GM13977 (cell line): ENCODE measurements around the gene LYSMD2.

Experiments used
- DNase-seq: peaks from one replicate; pipeline ENCODE4 v3.0.0; 2012; ENCODE audit warnings: low spot score
- in situ Hi-C: fragments of 300-500 bp; cut with MboI; formaldehyde crosslinking; loops from one replicate; pipeline ENCODE4 v1.12.0; 2022; ENCODE audit warnings: low sequenced_read_pairs, low pct_unique_long_range_greater_than_20kb, mixed read lengths, inconsistent platforms; ENCODE audit not compliant: unreplicated experiment
- TF ChIP-seq, protein P1 (sequence below): IDR thresholded peaks from 2 replicates; pipeline ENCODE4 v1.5.1; 2012; ENCODE audit warnings: mild to moderate bottlenecking, control low read depth; ENCODE audit not compliant: insufficient read depth; ENCODE audit errors: extremely low read depth, missing control alignments

LYSMD2 gene

DNA sequence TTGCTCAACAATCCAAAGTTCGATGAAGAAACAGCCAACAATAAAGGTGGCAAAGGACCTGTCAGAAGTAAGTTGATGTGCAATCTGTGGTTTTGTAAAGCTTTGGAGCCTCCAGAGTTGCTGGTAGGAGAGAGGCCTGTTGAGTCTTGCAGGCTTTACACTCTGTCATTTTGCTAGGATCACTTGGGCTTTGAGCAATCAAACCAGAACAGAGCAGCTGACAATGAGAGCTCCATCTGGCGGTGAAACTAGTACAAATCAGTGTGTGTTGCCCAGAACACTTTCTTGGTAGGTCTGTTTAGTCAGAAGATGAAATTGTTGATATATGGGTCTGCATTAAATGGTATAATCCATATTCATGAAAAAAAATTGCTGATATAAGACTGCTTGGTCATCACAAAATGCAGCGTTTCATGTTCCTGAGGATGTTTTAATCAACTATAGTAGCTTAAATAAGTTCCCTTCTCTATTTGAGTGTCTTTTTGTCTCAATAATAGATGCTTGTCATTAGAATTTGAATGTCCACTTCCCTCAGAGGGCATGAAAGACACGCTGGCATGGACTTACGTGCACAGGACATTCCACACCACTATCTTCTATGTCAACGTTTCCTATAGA lies 39.6 kb upstream of the LYSMD2 start:
- in situ Hi-C loops, result no loop called here
- peak; percentile 75 for DNase-seq
- TF ChIP-seq, protein P1, sequence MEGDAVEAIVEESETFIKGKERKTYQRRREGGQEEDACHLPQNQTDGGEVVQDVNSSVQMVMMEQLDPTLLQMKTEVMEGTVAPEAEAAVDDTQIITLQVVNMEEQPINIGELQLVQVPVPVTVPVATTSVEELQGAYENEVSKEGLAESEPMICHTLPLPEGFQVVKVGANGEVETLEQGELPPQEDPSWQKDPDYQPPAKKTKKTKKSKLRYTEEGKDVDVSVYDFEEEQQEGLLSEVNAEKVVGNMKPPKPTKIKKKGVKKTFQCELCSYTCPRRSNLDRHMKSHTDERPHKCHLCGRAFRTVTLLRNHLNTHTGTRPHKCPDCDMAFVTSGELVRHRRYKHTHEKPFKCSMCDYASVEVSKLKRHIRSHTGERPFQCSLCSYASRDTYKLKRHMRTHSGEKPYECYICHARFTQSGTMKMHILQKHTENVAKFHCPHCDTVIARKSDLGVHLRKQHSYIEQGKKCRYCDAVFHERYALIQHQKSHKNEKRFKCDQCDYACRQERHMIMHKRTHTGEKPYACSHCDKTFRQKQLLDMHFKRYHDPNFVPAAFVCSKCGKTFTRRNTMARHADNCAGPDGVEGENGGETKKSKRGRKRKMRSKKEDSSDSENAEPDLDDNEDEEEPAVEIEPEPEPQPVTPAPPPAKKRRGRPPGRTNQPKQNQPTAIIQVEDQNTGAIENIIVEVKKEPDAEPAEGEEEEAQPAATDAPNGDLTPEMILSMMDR, result peak; percentile 71

DNA sequence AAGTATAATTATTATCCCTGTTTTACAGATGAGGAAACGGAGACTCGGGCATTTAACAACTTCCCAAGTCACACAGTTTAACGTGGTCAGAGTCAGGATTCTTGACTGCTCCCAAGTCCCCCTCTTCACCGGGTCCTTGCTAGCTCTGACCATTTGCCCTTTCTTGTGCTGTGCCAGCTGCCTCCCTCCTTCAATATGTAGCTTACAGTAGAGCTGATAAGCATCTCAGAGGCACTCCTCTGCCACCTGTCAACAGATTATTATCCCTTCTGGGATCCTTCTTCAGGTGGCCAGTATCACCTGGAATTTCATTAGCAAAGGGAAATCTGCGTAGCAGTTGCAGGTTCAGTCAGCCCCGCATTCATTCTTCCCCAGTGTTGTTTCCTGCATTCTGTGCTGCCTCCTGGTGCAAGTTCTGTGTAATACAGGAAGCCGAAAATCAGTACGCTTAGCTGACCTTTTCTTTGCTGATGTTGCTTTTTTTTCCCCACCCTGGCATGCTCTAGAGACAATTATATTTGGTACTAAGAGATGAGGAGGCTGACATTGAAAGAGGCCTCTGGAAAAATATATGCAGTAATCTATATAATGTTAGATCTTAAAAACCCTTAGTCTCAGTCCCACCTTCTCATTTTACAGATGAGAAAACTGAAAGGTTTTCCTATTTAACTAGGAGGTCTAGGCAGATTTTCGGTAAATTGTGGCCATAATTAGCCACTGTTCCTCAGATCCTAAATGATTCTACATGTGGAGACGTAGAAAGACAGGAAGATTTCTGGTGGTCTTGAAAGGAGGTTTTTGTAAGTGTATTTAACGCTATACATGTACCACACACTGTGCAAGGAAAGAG lies 38.7 kb upstream of the LYSMD2 start:
- peak; percentile 58 for DNase-seq
- TF ChIP-seq, protein P1, result peak; percentile 82
- in situ Hi-C loops, result no loop called here

DNA sequence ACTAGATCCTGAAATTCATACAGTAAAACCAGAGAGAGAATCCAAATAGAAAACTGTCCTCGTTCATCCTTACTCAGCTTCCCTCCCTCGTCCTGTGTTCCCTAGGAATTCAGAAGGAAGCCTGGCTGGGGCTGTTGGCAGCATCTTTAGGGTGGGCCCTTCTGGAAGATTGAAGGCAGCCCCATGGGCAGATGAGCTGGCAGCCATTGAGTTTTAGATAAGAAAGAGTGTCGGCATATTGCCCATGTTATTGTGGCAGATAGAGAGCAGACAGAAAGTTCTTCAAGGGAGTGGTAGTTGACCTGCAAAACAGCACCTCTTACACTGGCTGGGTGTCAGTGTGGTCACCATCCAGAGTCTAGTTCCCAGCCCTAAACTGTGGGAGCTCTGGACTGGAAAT lies 37.5 kb upstream of the LYSMD2 start:
- TF ChIP-seq, protein P1, result no peak
- in situ Hi-C loops, result no loop called here
- no peak for DNase-seq

DNA sequence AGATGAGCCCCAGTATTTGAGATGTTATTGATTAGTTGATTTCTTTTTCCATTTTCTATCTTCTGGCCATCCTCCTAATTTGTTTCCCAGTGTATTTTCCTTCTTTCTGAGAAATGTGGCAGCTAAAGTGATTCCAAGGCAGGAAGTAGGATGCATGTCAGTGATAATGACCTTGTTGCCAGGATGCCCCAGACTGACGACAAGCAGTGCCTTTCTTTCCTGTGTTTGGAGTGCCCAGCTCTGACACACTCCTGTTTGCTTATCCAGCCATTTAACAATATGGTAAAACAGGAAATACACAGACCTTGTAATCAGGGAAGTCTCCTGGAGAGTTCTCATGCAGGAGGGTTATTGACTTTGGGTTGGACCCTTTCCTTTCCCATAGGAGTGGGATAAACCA lies 34.3 kb upstream of the LYSMD2 start:
- DNase-seq, result no peak
- in situ Hi-C loops, result no loop called here
- TF ChIP-seq, protein P1, result no peak

DNA sequence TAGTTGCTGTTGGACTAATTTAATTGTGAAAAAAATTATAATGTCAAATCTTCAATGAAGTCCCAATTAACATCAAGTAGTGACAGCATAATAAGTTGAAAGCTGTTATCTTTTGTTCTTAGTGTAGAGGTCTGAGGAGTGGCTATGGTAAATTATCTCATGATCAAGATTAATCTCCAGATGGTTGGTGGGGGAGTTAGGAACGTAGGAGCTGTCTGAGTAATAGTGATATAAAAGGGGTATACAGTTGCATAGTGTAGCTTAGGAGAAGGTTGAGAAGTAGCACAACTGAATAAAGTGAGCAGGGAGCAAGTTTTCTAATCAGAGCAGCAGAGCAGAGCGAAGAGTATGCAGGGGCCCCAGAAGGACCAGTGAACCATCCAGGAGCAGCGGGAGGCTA lies 33.4 kb upstream of the LYSMD2 start:
- in situ Hi-C loops, result no loop called here
- TF ChIP-seq, protein P1, result no peak

DNA sequence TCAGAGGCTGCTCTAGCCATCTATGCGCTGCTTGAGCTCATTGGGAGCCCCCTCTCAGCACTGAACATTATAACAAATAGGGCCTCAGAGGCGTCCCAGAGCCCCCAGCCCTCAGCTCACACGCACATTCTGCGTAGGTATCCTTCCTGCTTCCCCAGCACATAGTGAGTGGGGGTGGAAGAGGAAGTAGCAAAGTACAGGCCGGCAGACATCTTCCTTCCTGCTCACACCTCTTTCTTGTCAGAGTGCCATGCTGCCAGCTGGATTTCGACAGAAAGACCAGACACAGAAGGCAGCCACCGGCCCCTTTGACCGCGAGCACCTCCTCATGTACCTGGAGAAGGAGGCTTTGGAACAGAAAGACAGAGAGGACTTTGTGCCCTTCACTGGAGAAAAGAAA lies 30.6 kb upstream of the LYSMD2 start:
- TF ChIP-seq, protein P1, result no peak
- in situ Hi-C loops, result no loop called here
- no peak for DNase-seq

More for the DNA sequence above, 33.4 kb upstream of the LYSMD2 start:
- no peak for DNase-seq
